HEK293 (cell line): ENCODE data around the gene AMD1.

Experiments
- GLIS2 ChIP-seq: fragments of 450-650 bp; formaldehyde crosslinking; IDR thresholded peaks from 2 replicates; pipeline ENCODE4 v1.5.1; 2016; ENCODE audit warnings: missing biosample characterization, missing genetic modification characterization
- KLF1 ChIP-seq: fragments of 450-650 bp; formaldehyde crosslinking; IDR thresholded peaks from 2 replicates; pipeline ENCODE4 v1.5.1; 2016; ENCODE audit warnings: missing biosample characterization, missing genetic modification characterization
- PRDM6 ChIP-seq: fragments of 450-650 bp; formaldehyde crosslinking; IDR thresholded peaks from 2 replicates; pipeline ENCODE4 v1.5.1; 2017; ENCODE audit warnings: missing biosample characterization, missing genetic modification characterization
- ZBTB10 ChIP-seq: fragments of 450-650 bp; formaldehyde crosslinking; IDR thresholded peaks from 2 replicates; pipeline ENCODE4 v1.5.1; 2016; ENCODE audit warnings: missing biosample characterization, missing genetic modification characterization
- ZBTB20 ChIP-seq: fragments of 450-650 bp; formaldehyde crosslinking; IDR thresholded peaks from 2 replicates; pipeline ENCODE4 v1.5.1; 2016; ENCODE audit warnings: missing biosample characterization, missing genetic modification characterization
- ZBTB26 ChIP-seq: fragments of 450-650 bp; formaldehyde crosslinking; optimal IDR thresholded peaks from 2 replicates; pipeline ENCODE3; 2016; ENCODE audit warnings: missing biosample characterization, mild to moderate bottlenecking, missing genetic modification characterization
- ZBTB8A ChIP-seq: fragments of 450-650 bp; formaldehyde crosslinking; IDR thresholded peaks from 2 replicates; pipeline ENCODE4 v1.5.1; 2016; ENCODE audit warnings: missing biosample characterization, missing genetic modification characterization
- ZEB2 ChIP-seq: fragments of 450-650 bp; formaldehyde crosslinking; IDR thresholded peaks from 2 replicates; pipeline ENCODE4 v1.5.1; 2016; ENCODE audit warnings: missing biosample characterization, missing genetic modification characterization
- ZFP37 ChIP-seq: fragments of 450-650 bp; formaldehyde crosslinking; IDR thresholded peaks from 2 replicates; pipeline ENCODE4 v1.5.1; 2016; ENCODE audit warnings: missing biosample characterization, missing genetic modification characterization
- ZFP69B ChIP-seq: fragments of 450-650 bp; formaldehyde crosslinking; IDR thresholded peaks from 2 replicates; pipeline ENCODE4 v1.5.1; 2016; ENCODE audit warnings: missing biosample characterization, missing genetic modification characterization
- ZNF121 ChIP-seq: fragments of 450-650 bp; formaldehyde crosslinking; IDR thresholded peaks from 2 replicates; pipeline ENCODE4 v1.5.1; 2016; ENCODE audit warnings: missing biosample characterization, missing genetic modification characterization
- ZNF148 ChIP-seq: fragments of 450-650 bp; formaldehyde crosslinking; IDR thresholded peaks from 2 replicates; pipeline ENCODE4 v1.5.0; 2017; ENCODE audit warnings: missing biosample characterization, missing genetic modification characterization, borderline replicate concordance
- ZNF302 ChIP-seq: fragments of 450-650 bp; formaldehyde crosslinking; IDR thresholded peaks from 2 replicates; pipeline ENCODE4 v1.5.1; 2016; ENCODE audit warnings: missing biosample characterization, missing genetic modification characterization, low read depth
- ZNF350 ChIP-seq: fragments of 450-650 bp; formaldehyde crosslinking; IDR thresholded peaks from 2 replicates; pipeline ENCODE4 v1.5.0; 2017; ENCODE audit warnings: missing biosample characterization, mild to moderate bottlenecking, missing genetic modification characterization
- ZNF366 ChIP-seq: fragments of 450-650 bp; formaldehyde crosslinking; conservative IDR thresholded peaks from 2 replicates; pipeline ENCODE4 v1.5.1; 2016; ENCODE audit warnings: missing biosample characterization, missing genetic modification characterization
- ZNF398 ChIP-seq: fragments of 450-650 bp; formaldehyde crosslinking; IDR thresholded peaks from 2 replicates; pipeline ENCODE4 v1.5.1; 2017; ENCODE audit warnings: missing biosample characterization, missing genetic modification characterization
- ZNF404 ChIP-seq: fragments of 450-650 bp; formaldehyde crosslinking; IDR thresholded peaks from 2 replicates; pipeline ENCODE4 v1.5.1; 2017; ENCODE audit warnings: missing biosample characterization, missing genetic modification characterization
- ZNF488 ChIP-seq: fragments of 450-650 bp; formaldehyde crosslinking; IDR thresholded peaks from 2 replicates; pipeline ENCODE4 v1.5.1; 2016; ENCODE audit warnings: missing biosample characterization, missing genetic modification characterization
- ZNF600 ChIP-seq: fragments of 450-650 bp; formaldehyde crosslinking; IDR thresholded peaks from 2 replicates; pipeline ENCODE4 v1.5.1; 2016; ENCODE audit warnings: missing biosample characterization, missing genetic modification characterization
- ZNF707 ChIP-seq: fragments of 450-650 bp; formaldehyde crosslinking; IDR thresholded peaks from 2 replicates; pipeline ENCODE4 v1.5.1; 2016; ENCODE audit warnings: missing biosample characterization, missing genetic modification characterization
- ZNF791 ChIP-seq: fragments of 450-650 bp; formaldehyde crosslinking; IDR thresholded peaks from 2 replicates; pipeline ENCODE4 v1.5.1; 2016; ENCODE audit warnings: missing biosample characterization, missing genetic modification characterization
- ZNF843 ChIP-seq: fragments of 450-650 bp; formaldehyde crosslinking; IDR thresholded peaks from 2 replicates; pipeline ENCODE4 v1.5.1; 2016; ENCODE audit warnings: missing biosample characterization, missing genetic modification characterization
- TF ChIP-seq, protein P1 (sequence below): fragments of 450-650 bp; formaldehyde crosslinking; IDR thresholded peaks from 2 replicates; pipeline ENCODE4 v1.5.1; 2016; ENCODE audit warnings: missing biosample characterization, missing genetic modification characterization
- TF ChIP-seq, protein P2 (sequence below): fragments of 450-650 bp; formaldehyde crosslinking; IDR thresholded peaks from 2 replicates; pipeline ENCODE4 v1.5.1; 2016; ENCODE audit warnings: missing biosample characterization, missing genetic modification characterization, borderline replicate concordance

AMD1 gene

DNA sequence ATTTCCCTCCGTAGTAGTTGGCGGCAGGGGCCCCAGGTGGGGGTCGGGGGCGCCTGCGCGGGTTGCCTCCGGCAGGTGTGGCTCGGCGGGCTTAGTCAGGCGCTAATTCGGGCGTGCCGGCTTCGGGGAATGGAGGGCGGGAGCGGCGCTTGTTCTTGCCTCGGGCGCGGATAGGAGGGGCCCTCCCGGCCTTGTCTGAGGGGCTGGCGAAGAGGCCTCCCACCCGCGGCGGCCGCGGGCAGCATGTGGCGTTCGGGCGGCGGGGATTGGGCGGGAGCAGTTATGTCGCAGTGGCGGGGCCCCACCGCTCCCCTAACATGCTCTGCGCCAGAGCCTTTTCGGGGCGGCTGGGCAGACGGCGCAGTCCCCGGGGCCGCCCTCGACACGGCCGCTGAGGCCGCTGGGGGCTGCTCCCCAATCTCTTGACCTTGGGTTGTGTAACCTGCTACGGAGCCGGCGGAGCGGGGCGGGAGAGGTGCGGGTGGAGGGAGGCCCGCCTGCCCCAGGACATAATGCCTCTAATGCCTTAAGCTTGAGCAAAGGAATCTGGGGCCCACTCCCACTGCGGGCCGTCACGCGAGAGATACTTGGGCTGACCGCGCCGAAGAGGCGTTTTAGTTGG is 1.1 kb downstream of the AMD1 start (continued):
- TF ChIP-seq ZBTB20 (tag by site-specific recombination) (peak; percentile 78), ZFP69B (tag by site-specific recombination) (peak; percentile 89), ZBTB8A (tag by site-specific recombination) (peak; percentile 97), ZNF791 (tag by site-specific recombination) (no peak), ZEB2 (tag by site-specific recombination) (peak; percentile 84; the same call in 1 of the 2 replicates), ZNF366 (no peak), ZFP37 (tag by site-specific recombination) (no peak; the same call in 1 of the 2 replicates), PRDM6 (tag by site-specific recombination) (no peak), ZNF843 (tag by site-specific recombination) (peak; percentile 42; the same call in 1 of the 2 replicates), KLF1 (tag by site-specific recombination) (peak; percentile 72), ZNF600 (tag by site-specific recombination) (peak; percentile 64), ZNF398 (peak; percentile 47; the same call in 1 of the 2 replicates), ZNF707 (no peak), ZNF404 (no peak), ZBTB10 (tag by site-specific recombination) (peak; percentile 66; the same call in 1 of the 2 replicates), ZNF302 (tag by site-specific recombination) (no peak), ZNF121 (peak; percentile 68; the same call in 1 of the 2 replicates), ZNF488 (no peak), ZBTB26 (tag by site-specific recombination) (peak; percentile 94), ZNF350 (tag by site-specific recombination) (no peak), GLIS2 (tag by site-specific recombination) (peak; percentile 96), ZNF148 (tag by site-specific recombination) (no peak)
- TF ChIP-seq, protein P1, sequence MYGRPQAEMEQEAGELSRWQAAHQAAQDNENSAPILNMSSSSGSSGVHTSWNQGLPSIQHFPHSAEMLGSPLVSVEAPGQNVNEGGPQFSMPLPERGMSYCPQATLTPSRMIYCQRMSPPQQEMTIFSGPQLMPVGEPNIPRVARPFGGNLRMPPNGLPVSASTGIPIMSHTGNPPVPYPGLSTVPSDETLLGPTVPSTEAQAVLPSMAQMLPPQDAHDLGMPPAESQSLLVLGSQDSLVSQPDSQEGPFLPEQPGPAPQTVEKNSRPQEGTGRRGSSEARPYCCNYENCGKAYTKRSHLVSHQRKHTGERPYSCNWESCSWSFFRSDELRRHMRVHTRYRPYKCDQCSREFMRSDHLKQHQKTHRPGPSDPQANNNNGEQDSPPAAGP (tag by site-specific recombination), result peak; percentile 14; the same call in 1 of the 2 replicates
- TF ChIP-seq, protein P2, sequence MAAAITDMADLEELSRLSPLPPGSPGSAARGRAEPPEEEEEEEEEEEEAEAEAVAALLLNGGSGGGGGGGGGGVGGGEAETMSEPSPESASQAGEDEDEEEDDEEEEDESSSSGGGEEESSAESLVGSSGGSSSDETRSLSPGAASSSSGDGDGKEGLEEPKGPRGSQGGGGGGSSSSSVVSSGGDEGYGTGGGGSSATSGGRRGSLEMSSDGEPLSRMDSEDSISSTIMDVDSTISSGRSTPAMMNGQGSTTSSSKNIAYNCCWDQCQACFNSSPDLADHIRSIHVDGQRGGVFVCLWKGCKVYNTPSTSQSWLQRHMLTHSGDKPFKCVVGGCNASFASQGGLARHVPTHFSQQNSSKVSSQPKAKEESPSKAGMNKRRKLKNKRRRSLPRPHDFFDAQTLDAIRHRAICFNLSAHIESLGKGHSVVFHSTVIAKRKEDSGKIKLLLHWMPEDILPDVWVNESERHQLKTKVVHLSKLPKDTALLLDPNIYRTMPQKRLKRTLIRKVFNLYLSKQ (tag by site-specific recombination), result no peak
